ENCODE results near the gene APOOL.

DNA sequence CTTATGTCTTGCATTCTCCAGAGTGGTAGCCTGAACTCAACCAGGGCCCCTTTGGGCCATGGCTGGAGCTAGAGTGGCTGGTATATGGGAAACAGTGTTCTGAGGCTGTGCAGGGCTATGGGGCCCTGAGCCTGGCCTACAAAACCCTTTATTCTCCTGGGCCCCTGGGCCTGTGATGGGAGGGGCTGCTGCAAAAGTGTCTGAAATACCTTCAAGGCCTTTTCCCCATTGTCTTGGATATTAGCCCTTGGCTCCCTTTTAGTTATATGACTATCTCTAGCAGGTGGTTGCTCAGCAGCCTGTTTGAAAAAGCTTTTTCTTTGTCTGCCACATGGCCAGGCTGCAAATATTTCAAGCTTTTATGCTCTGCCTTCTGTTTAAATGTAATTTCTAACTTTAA is 22.5 kb downstream of the APOOL start:
- TF ChIP-seq, protein P1, sequence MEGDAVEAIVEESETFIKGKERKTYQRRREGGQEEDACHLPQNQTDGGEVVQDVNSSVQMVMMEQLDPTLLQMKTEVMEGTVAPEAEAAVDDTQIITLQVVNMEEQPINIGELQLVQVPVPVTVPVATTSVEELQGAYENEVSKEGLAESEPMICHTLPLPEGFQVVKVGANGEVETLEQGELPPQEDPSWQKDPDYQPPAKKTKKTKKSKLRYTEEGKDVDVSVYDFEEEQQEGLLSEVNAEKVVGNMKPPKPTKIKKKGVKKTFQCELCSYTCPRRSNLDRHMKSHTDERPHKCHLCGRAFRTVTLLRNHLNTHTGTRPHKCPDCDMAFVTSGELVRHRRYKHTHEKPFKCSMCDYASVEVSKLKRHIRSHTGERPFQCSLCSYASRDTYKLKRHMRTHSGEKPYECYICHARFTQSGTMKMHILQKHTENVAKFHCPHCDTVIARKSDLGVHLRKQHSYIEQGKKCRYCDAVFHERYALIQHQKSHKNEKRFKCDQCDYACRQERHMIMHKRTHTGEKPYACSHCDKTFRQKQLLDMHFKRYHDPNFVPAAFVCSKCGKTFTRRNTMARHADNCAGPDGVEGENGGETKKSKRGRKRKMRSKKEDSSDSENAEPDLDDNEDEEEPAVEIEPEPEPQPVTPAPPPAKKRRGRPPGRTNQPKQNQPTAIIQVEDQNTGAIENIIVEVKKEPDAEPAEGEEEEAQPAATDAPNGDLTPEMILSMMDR (conservative IDR thresholded peaks at IDR 0.05), result no peak
- no peak for TF ChIP-seq EZH2 (IDR thresholded peaks at IDR 0.05; ENCODE audit: low read depth)
